PFSK-1 (cell line): ENCODE measurements around the gene FUNDC1.

Experiments
- FOXP2 ChIP-seq: optimal IDR thresholded peaks from 2 replicates; pipeline ENCODE3; 2011; ENCODE audit warnings: borderline replicate concordance, control low read depth, inconsistent platforms; ENCODE audit not compliant: insufficient read depth; ENCODE audit errors: extremely low read length, extremely low read depth
- POLR2AphosphoS5 ChIP-seq: IDR thresholded peaks from 2 replicates; pipeline ENCODE4 v1.6.1; 2012; ENCODE audit warnings: low read depth, mild to moderate bottlenecking, control low read depth, low read length, moderate library complexity
- REST ChIP-seq, 2 experiments: IDR thresholded peaks; 2 replicates each; pipeline versions ENCODE4 v1.6.1 to v1.8.0; 2011 to 2012; ENCODE audit warnings: low read depth in 2 of 2, low read length in 2 of 2, control low read depth in 1 of 2, inconsistent platforms in 1 of 2, mild to moderate bottlenecking in 1 of 2, moderate library complexity in 1 of 2; ENCODE audit not compliant: insufficient read depth in 1 of 2
- SIN3A ChIP-seq: IDR thresholded peaks from 2 replicates; pipeline ENCODE4 v1.6.1; 2012; ENCODE audit warnings: mild to moderate bottlenecking, low read length, moderate library complexity, borderline replicate concordance; ENCODE audit not compliant: insufficient read depth
- TAF1 ChIP-seq: IDR thresholded peaks from 2 replicates; pipeline ENCODE4 v1.6.1; 2012; ENCODE audit warnings: low read length, control low read depth, borderline replicate concordance; ENCODE audit not compliant: insufficient read depth

FUNDC1 gene

GRCh38 chrX:44569122-44569521 is 26.5 kb upstream of the FUNDC1 start:
- no peak for TF ChIP-seq TAF1
- no peak for TF ChIP-seq POLR2AphosphoS5
- no peak for TF ChIP-seq SIN3A
- TF ChIP-seq REST (IDR thresholded peaks at IDR 0.05; ENCODE audit: insufficient read depth in 1 of 2, low read depth in 2 of 2, low read length in 2 of 2): no peak
- no peak for TF ChIP-seq FOXP2

DNA sequence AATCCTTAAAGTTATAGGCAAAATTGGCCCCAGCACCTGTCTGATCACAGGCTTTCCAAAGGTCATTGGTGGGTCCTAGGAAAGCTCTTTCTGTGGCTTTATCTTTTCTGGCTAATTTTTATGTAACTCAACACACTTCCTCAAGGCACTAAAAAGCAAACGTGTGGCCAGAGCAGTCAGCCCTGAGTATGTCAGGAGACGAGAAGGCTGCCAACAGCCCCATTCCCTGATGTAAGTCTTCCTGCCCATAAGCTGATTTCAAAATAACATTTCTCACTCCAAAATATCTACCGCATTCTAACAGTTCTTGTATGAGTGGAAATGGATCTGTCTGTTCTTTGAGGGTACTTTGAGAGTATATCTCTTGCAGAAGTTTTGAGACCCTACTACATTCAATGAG is 25.5 kb upstream of the FUNDC1 start:
- TF ChIP-seq POLR2AphosphoS5: no peak
- no peak for TF ChIP-seq TAF1
- no peak for TF ChIP-seq SIN3A

- TF ChIP-seq TAF1 (no peak), REST (IDR thresholded peaks at IDR 0.05; ENCODE audit: insufficient read depth in 1 of 2, low read depth in 2 of 2, low read length in 2 of 2) (no peak), POLR2AphosphoS5 (no peak), SIN3A (no peak), FOXP2 (no peak)
Observed at GRCh38 chrX:44550563-44550962, 7.9 kb upstream of the FUNDC1 start.

DNA sequence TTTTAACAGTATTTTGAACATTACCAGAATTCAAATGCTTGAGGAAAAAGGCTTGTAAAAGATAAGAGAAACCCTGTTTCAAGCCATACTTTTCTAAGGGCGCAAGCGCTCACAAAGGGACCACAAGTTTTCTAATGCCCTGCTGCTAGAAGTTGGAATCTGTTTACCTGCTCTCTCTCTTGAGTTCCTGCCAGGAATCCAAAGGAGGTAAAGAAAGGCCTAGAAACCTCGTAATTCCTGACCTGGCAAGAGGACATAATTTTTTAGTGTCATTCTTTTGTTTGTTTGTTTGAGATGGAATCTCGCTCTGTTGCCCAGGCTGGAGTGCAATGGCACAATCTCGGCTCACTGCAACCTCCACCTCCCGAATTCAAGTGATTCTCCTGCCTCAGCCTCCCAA is 1.4 kb upstream of the FUNDC1 start:
- TF ChIP-seq TAF1: no peak
- TF ChIP-seq POLR2AphosphoS5: no peak
- TF ChIP-seq REST (IDR thresholded peaks at IDR 0.05; ENCODE audit: insufficient read depth in 1 of 2, low read depth in 2 of 2, low read length in 2 of 2): no peak
- TF ChIP-seq SIN3A: no peak
- TF ChIP-seq FOXP2: no peak

GRCh38 chrX:44536198-44536597 is 6.5 kb downstream of the FUNDC1 start:
- TF ChIP-seq POLR2AphosphoS5 (no peak), FOXP2 (no peak), SIN3A (no peak)

- TF ChIP-seq FOXP2: no peak
- no peak for TF ChIP-seq TAF1
- TF ChIP-seq POLR2AphosphoS5: no peak
- TF ChIP-seq REST (IDR thresholded peaks at IDR 0.05; ENCODE audit: insufficient read depth in 1 of 2, low read depth in 2 of 2, low read length in 2 of 2): no peak
- no peak for TF ChIP-seq SIN3A
Observed at GRCh38 chrX:44529310-44529709, 13.3 kb downstream of the FUNDC1 start.
